Measurements from ENCODE around the gene TBKBP1. TPM values are rescaled to one million over a fixed set of nuclear protein-coding genes. Genes with fewer than 3 reads are reported as not detected.

The TBKBP1 gene
- total and polyA plus RNA-seq, 4 donors: 10.4 to 62.8 (median 28.8) TPM

DNA sequence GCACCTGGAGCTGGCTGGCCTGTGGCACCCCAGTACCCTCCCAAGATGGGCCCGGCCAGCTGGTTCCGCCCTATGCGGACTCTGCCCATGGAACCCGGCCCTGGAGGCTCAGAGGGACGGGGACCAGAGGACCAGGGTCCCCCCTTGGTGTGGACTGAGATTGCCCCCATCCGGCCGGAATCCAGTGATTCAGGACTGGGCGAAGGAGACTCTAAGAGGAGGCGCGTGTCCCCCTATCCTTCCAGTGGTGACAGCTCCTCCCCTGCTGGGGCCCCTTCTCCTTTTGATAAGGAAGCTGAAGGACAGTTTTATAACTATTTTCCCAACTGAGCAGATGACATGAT, 51.0 kb downstream of the TBKBP1 start:
- no peak overlapping the region for H3K27ac ChIP-seq (ENCODE audit: low read depth, low read length)
- no peaks in the 10 kb centered on the region for H3K36me3 ChIP-seq (ENCODE audit: control insufficient read depth, insufficient read depth, low read length)
- no peak overlapping the region for H3K4me3 ChIP-seq (ENCODE audit: low read depth, low read length)
- 81% methylated on average over 5 of the region's 10 CpGs for WGBS (ENCODE audit: insufficient coverage)
- peaks cover 17% of the 10 kb centered on the region for H3K27me3 ChIP-seq (ENCODE audit: control insufficient read depth, insufficient read depth, low read length)
- no peak for DNase-seq (ENCODE audit: low read depth in 4 of 6, low spot score in 6 of 6)
- no peaks in the 10 kb centered on the region for H3K9me3 ChIP-seq (ENCODE audit: control insufficient read depth, insufficient read depth, low read length)
- H3K4me1 ChIP-seq (ENCODE audit: control insufficient read depth, insufficient read depth, low read length): peaks cover 6% of the 10 kb centered on the region

DNA sequence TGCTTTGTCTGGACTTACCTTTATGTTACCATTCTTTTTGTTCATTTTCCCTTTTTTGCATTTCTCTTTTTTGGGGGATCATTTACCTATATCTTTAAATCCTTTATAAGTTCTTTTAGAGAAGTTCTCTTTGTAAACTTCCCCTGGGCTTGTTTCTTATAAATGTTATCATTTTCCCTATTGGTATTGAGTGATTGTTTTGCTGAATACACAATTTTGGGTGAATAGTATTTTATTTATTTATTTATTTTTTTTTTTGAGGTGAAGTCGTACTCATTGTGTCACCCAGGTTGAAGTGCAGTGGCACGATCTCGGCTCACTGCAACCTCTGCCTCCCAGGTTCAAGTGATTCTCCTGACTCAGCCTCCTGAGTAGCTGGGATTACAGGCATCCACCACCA, 57.5 kb downstream of the TBKBP1 start:
- DNase-seq (ENCODE audit: low read depth in 4 of 6, low spot score in 6 of 6): no peak
- Histone ChIP-seq H3K4me3 (ENCODE audit: low read depth, low read length) (no peak overlapping the region), H3K27ac (ENCODE audit: low read depth, low read length) (no peak overlapping the region), H3K9me3 (ENCODE audit: control insufficient read depth, insufficient read depth, low read length) (no peaks in the 10 kb centered on the region), H3K4me1 (ENCODE audit: control insufficient read depth, insufficient read depth, low read length) (no peaks in the 10 kb centered on the region), H3K36me3 (ENCODE audit: control insufficient read depth, insufficient read depth, low read length) (no peaks in the 10 kb centered on the region), H3K27me3 (ENCODE audit: control insufficient read depth, insufficient read depth, low read length) (no peaks in the 10 kb centered on the region)
- WGBS (ENCODE audit: insufficient coverage): 76% methylated on average over 3 of the region's 3 CpGs

DNA sequence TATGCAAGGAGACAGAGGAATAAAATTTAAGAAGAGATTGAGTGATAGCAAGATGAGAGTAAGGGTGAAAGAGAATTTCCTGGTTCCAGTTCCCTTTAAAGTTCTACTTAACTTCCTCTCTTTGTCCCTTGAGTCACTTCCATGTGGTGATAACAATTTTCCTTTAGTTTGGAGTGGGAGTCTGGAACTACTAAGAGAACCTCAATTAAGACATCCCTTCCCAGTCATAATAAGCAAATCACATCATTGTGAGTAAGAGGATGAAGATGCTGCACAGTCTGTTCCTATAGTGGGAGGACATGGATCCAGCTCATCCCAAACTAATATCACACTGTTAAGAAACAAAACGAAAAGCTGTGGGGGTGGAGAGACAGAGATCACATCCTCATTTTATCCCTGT, 63.4 kb downstream of the TBKBP1 start:
- no peaks in the 10 kb centered on the region for H3K27me3 ChIP-seq (ENCODE audit: control insufficient read depth, insufficient read depth, low read length)
- WGBS (ENCODE audit: insufficient coverage): no CpG with 5 or more reads among the region's 1 CpG
- H3K27ac ChIP-seq (ENCODE audit: low read depth, low read length): no peak overlapping the region
- H3K4me1 ChIP-seq (ENCODE audit: control insufficient read depth, insufficient read depth, low read length): no peaks in the 10 kb centered on the region
- H3K36me3 ChIP-seq (ENCODE audit: control insufficient read depth, insufficient read depth, low read length): no peaks in the 10 kb centered on the region
- H3K9me3 ChIP-seq (ENCODE audit: control insufficient read depth, insufficient read depth, low read length): peaks cover 4% of the 10 kb centered on the region
- H3K4me3 ChIP-seq (ENCODE audit: low read depth, low read length): no peak overlapping the region
- no peak for DNase-seq (ENCODE audit: low read depth in 4 of 6, low spot score in 6 of 6)

DNA sequence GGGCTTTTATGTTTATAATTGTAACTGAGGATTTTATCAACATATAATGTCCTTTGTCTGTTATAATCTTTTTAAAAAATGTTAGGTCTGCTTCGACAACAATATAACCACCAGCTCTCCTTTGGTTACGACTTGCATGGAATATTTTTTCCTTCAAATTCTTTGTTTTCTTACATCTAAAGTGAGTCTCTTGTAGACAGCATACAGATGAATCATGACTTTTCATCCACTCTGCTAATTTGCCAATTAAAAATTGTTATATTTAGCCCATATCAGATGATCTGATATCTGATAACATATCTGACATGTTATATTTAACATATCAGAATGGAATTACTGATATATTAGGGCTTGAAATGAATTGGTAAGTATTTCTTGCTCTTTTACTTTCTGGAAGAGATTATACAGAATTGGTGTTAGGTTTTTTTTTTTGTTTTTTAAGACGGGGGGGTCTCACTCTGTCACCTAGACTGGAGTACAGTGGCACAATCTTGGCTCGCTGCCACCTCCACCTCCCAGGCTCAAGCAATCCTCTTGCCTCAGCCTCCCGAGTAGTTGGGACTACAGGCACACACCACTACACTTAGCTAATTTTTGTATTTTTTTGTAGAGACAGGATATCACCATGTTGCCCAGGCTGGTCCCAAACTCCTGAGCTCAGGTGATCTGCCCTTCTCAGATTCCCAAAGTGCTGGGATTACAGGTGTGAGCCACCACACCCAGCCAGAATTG, 66.6 kb downstream of the TBKBP1 start:
- Histone ChIP-seq H3K4me3 (ENCODE audit: low read depth, low read length) (no peak overlapping the region), H3K4me1 (ENCODE audit: control insufficient read depth, insufficient read depth, low read length) (no peaks in the 10 kb centered on the region), H3K27ac (ENCODE audit: low read depth, low read length) (no peak overlapping the region), H3K27me3 (ENCODE audit: control insufficient read depth, insufficient read depth, low read length) (no peaks in the 10 kb centered on the region), H3K9me3 (ENCODE audit: control insufficient read depth, insufficient read depth, low read length) (peaks cover 4% of the 10 kb centered on the region), H3K36me3 (ENCODE audit: control insufficient read depth, insufficient read depth, low read length) (no peaks in the 10 kb centered on the region)
- no CpG with 5 or more reads among the region's 5 CpGs for WGBS (ENCODE audit: insufficient coverage)
- no peak for DNase-seq (ENCODE audit: low read depth in 4 of 6, low spot score in 6 of 6)

Small RNA genes lying within 50 kb of the gene (small RNA-seq; reads per million reads assigned to genes)
- gene AC015674.1 (ENCODE audit: low replicate concordance): not detected

Other genes starting within 250 kb of the TBKBP1 start
- 100 to 1,000 TPM; 111 to 192 TPM for gene NPEPPS, start 163.1 kb upstream of the TBKBP1 start, total RNA-seq
- 100 to 1,000 TPM; 179 to 195 TPM for gene NPEPPS, start 163.1 kb upstream of the TBKBP1 start, polyA plus RNA-seq (ENCODE audit: insufficient read length in 2 of 2)
- gene KPNB1, start 44.2 kb upstream of the TBKBP1 start, total RNA-seq: 100 to 1,000 TPM; 165 to 185 TPM
- gene KPNB1, start 44.2 kb upstream of the TBKBP1 start, polyA plus RNA-seq (ENCODE audit: insufficient read length in 2 of 2): 100 to 1,000 TPM; 152 to 164 TPM
- gene TBX21, start 39.1 kb downstream of the TBKBP1 start, total RNA-seq: under 1 TPM; 0.17 to 0.20 TPM
- under 1 TPM; 0.32 to 0.36 TPM for gene TBX21, start 39.1 kb downstream of the TBKBP1 start, polyA plus RNA-seq (ENCODE audit: insufficient read length in 2 of 2)
- 10 to 100 TPM in 1 of 2 donors, 1 to 10 TPM in 1; 7.1 to 12.5 TPM for gene OSBPL7, start 127.6 kb downstream of the TBKBP1 start, total RNA-seq
- 10 to 100 TPM; 23.1 to 25.6 TPM for gene OSBPL7, start 127.6 kb downstream of the TBKBP1 start, polyA plus RNA-seq (ENCODE audit: insufficient read length in 2 of 2)
- gene MRPL10, start 137.4 kb downstream of the TBKBP1 start, total RNA-seq: 10 to 100 TPM; 10.6 to 30.0 TPM
- gene MRPL10, start 137.4 kb downstream of the TBKBP1 start, polyA plus RNA-seq (ENCODE audit: insufficient read length in 2 of 2): 10 to 100 TPM; 37.6 to 40.8 TPM
- 1 to 10 TPM in 1 of 2 donors, under 1 TPM in 1; 0.40 to 3.4 TPM for gene LRRC46, start 137.5 kb downstream of the TBKBP1 start, total RNA-seq
- gene LRRC46, start 137.5 kb downstream of the TBKBP1 start, polyA plus RNA-seq (ENCODE audit: insufficient read length in 2 of 2): 10 to 100 TPM in 1 of 2 donors, 1 to 10 TPM in 1; 8.9 to 13.1 TPM
- gene SCRN2, start 147.1 kb downstream of the TBKBP1 start, total RNA-seq: 10 to 100 TPM; 13.7 to 44.2 TPM
- 10 to 100 TPM; 31.5 to 35.9 TPM for gene SCRN2, start 147.1 kb downstream of the TBKBP1 start, polyA plus RNA-seq (ENCODE audit: insufficient read length in 2 of 2)
- under 1 TPM; 0.22 to 0.30 TPM for gene SP6, start 157.0 kb downstream of the TBKBP1 start, total RNA-seq
- under 1 TPM; 0.51 to 0.92 TPM for gene SP6, start 157.0 kb downstream of the TBKBP1 start, polyA plus RNA-seq (ENCODE audit: insufficient read length in 2 of 2)
- 1 to 10 TPM; 1.6 to 3.3 TPM for gene SP2, start 202.1 kb downstream of the TBKBP1 start, total RNA-seq
- gene SP2, start 202.1 kb downstream of the TBKBP1 start, polyA plus RNA-seq (ENCODE audit: insufficient read length in 2 of 2): 10 to 100 TPM; 25.5 to 25.9 TPM
- gene PNPO, start 247.4 kb downstream of the TBKBP1 start, total RNA-seq: 10 to 100 TPM; 22.4 to 24.0 TPM
- 10 to 100 TPM; 26.0 to 26.7 TPM for gene PNPO, start 247.4 kb downstream of the TBKBP1 start, polyA plus RNA-seq (ENCODE audit: insufficient read length in 2 of 2)

Measured in spinal cord (tissue), 10 donors.